Cardiac muscle cell (in vitro differentiated cells and primary cell): ENCODE measurements around the gene NHSL2. TPM values are rescaled to one million over a fixed set of nuclear protein-coding genes. Genes with fewer than 3 reads are reported as not detected.

Experiments
- DNase-seq, 2 donors: peaks; one replicate each; pipeline versions ENCODE4 v3.0.0 to v3.0.0-alpha.2; 2010 to 2017; ENCODE audit warnings: low read depth in 1 of 2, low spot score in 1 of 2
- H3K27ac ChIP-seq: fragments of 200-600 bp; sonication (generic); 2 replicates; pipeline ENCODE4 v1.5.1; 2016
- H3K27me3 ChIP-seq: fragments of 200-600 bp; sonication (generic); 2 replicates; pipeline ENCODE4 v1.6.0; 2016; ENCODE audit warnings: control low read depth
- H3K36me3 ChIP-seq: fragments of 200-600 bp; sonication (generic); 2 replicates; pipeline ENCODE4 v1.5.1; 2016; ENCODE audit warnings: control low read depth
- H3K4me1 ChIP-seq: fragments of 200-600 bp; sonication (generic); 2 replicates; pipeline ENCODE4 v1.8.1; 2017; ENCODE audit warnings: low read depth, mild to moderate bottlenecking, mixed run types
- H3K4me3 ChIP-seq: fragments of 200-600 bp; sonication (generic); 2 replicates; pipeline ENCODE4 v1.5.1; 2016; ENCODE audit warnings: mild to moderate bottlenecking
- H3K9me3 ChIP-seq: fragments of 200-600 bp; sonication (generic); 2 replicates; pipeline ENCODE4 v1.5.1; 2017; ENCODE audit warnings: low read depth, mild to moderate bottlenecking, control low read depth
- polyA plus RNA-seq: library from polyadenylated mRNA; unstranded; fragments of >200 nt; fragmentation: Nextera tagmentation; extraction: Ambion mirVana; gene quantifications from 2 replicates; pipeline ENCODE4 v1.2.1, GENCODE V29; 2016
- total RNA-seq: library from RNA; depleted of rRNA; stranded (reverse); fragments of >200 nt; gene quantifications from 2 replicates; pipeline ENCODE4 v1.2.3, GENCODE V29; 2016
- TF ChIP-seq, protein P1 (sequence below): IDR thresholded peaks from 2 replicates; pipeline ENCODE4 v1.5.1; 2012; ENCODE audit warnings: low read depth, mild to moderate bottlenecking, low read length

Gene NHSL2
- total and polyA plus RNA-seq, 2 experiments from 2014 or later: 6.6 to 7.9 TPM

DNA sequence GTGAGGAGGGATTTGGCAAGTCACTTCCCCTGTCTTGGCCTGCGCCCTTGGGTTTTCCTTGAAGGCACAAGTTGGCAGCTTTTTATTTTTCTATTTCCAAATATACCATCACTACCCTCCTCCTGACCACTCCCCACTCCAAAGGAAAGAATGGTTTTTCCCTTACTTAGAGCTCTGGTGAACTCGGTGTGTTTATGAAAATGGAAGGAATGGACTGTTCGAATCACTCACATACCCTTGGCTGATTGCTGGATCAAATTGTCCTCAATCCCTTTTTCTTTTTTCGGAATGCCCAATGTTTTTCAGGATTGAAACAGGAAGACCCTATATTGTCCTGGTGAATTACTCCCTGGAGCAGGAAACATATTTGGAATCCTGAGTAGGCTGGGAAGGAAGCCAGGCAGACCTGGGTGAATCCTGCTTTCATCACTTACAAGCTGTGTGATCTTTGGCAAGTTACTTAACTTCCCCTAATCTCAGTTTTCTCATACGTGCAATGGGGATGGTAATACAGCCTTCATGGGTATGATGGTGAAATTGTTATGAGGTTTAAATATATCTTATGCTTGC is 150.4 kb downstream of the NHSL2 start:
- peak in 1 of 2 donors; percentile 19 for DNase-seq
- H3K36me3 ChIP-seq: no peaks in the 10 kb centered on the region
- no peaks in the 10 kb centered on the region for H3K27me3 ChIP-seq

DNA sequence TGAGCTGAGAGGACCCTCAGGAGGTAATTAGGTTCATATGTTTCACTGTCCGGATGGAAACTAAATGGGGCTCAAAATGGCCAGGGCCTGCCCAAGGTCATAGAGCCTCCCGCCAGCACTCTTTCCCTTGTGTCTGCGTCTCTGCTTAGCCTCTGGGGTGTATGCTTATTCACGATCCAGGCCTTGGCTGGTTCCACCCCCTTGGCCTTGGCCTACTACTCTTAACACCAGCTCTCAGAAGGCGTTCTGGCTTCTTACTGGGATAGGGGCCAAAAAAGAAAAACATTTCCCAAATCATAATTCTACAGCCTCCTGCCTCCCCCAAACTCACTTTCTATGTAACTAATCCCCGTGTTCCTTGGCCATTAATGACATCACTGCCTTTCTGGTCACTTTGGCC is 152.3 kb downstream of the NHSL2 start:
- Histone ChIP-seq H3K27me3 (no peaks in the 10 kb centered on the region), H3K9me3 (no peaks in the 10 kb centered on the region)

More for the DNA sequence above, 150.4 kb downstream of the NHSL2 start:
- Histone ChIP-seq H3K9me3 (no peaks in the 10 kb centered on the region), H3K4me3 (no peak overlapping the region), H3K4me1 (no peaks in the 10 kb centered on the region), H3K27ac (no peak overlapping the region)
- TF ChIP-seq, protein P1, sequence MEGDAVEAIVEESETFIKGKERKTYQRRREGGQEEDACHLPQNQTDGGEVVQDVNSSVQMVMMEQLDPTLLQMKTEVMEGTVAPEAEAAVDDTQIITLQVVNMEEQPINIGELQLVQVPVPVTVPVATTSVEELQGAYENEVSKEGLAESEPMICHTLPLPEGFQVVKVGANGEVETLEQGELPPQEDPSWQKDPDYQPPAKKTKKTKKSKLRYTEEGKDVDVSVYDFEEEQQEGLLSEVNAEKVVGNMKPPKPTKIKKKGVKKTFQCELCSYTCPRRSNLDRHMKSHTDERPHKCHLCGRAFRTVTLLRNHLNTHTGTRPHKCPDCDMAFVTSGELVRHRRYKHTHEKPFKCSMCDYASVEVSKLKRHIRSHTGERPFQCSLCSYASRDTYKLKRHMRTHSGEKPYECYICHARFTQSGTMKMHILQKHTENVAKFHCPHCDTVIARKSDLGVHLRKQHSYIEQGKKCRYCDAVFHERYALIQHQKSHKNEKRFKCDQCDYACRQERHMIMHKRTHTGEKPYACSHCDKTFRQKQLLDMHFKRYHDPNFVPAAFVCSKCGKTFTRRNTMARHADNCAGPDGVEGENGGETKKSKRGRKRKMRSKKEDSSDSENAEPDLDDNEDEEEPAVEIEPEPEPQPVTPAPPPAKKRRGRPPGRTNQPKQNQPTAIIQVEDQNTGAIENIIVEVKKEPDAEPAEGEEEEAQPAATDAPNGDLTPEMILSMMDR: no peak

DNA sequence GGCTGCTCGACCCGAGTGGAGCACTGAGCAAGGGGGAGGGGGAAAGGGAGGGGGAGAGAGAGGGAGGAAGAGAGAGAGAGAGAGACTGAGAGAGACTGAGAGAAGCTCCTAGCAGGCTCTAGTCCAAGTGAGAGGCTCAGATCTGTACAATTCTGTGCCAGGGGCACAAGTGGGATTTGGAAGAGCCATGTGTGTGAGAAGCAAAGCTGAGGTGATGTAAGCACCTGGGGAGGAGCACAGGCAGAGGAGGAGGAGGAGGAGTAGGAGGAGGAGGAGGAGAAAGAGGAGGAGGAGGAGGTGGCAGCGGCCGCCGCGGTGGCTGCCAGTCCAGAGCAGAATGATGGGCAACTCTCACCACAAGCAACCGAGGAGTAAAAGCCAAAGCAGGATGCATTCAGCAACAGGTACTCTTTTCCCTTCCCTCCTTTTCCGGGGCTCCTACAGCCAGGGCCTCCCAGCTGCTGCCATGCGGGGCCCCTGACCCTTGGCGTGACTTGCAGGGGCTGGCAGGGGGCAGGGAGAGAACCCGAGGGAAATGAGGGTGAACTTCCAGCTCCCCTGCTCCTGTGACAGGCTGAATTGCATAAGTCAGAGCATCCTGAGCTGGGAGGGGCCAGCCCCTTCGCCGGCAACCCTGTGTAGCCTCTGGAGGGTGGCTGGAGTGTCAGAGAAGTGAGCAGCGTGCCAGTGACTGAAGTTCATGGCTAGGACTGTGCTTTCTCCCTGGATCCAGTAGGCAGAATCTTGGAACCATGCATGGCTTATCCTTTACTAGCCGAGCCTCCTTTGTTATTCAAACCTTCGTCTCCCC is 158.9 kb downstream of the NHSL2 start:
- peak overlapping the region; percentile 68 for H3K27ac ChIP-seq
- H3K9me3 ChIP-seq: no peaks in the 10 kb centered on the region
- no peaks in the 10 kb centered on the region for H3K4me1 ChIP-seq
- peak overlapping the region; percentile 3 for H3K4me3 ChIP-seq
- DNase-seq: no peak
- TF ChIP-seq, protein P1: no peak
- H3K36me3 ChIP-seq: no peaks in the 10 kb centered on the region
- no peaks in the 10 kb centered on the region for H3K27me3 ChIP-seq

More for the DNA sequence above, 152.3 kb downstream of the NHSL2 start:
- no peaks in the 10 kb centered on the region for H3K4me1 ChIP-seq
- no peak overlapping the region for H3K27ac ChIP-seq
- no peak overlapping the region for H3K4me3 ChIP-seq
- peak in 1 of 2 donors; percentile 24 for DNase-seq
- TF ChIP-seq, protein P1: no peak
- no peaks in the 10 kb centered on the region for H3K36me3 ChIP-seq

DNA sequence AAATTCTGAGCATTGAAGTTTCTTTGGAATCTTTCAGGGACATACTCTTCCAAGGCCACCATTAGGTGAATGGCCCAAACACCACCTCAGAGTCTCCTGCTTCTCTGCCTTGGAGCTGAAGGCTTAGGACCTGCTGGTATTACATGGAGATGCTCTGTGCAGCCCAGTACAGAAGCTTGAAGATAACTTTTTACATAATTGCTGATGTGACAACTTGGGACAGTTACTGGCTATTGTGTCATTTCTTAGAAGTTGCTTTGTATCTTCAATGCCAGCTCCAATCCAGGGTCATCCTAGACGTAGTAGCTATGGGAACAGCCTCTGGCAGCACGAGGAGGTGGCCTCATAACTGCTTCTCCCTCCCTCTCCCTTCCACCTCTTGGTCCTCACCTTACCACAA is 160.6 kb downstream of the NHSL2 start:
- no peaks in the 10 kb centered on the region for H3K9me3 ChIP-seq
- H3K4me3 ChIP-seq: no peak overlapping the region
- no peaks in the 10 kb centered on the region for H3K36me3 ChIP-seq
- no peak overlapping the region for H3K27ac ChIP-seq
- TF ChIP-seq, protein P1: no peak
- no peaks in the 10 kb centered on the region for H3K4me1 ChIP-seq
- no peak for DNase-seq
- H3K27me3 ChIP-seq: no peaks in the 10 kb centered on the region

- Histone ChIP-seq H3K4me1 (no peaks in the 10 kb centered on the region), H3K9me3 (no peaks in the 10 kb centered on the region), H3K4me3 (no peak overlapping the region), H3K36me3 (no peaks in the 10 kb centered on the region), H3K27ac (no peak overlapping the region), H3K27me3 (no peaks in the 10 kb centered on the region)
- DNase-seq: no peak
- TF ChIP-seq, protein P1: no peak
These were observed 163.0 kb downstream of the NHSL2 start for GRCh38 chrX:72073633-72074032.
